GM19395 (cell line): ENCODE measurements around the gene JAML.

Experiments used
- ATAC-seq: cut with Tn5 transposase; IDR thresholded peaks from one replicate; pipeline ENCODE4 v1.9.1; 2021; ENCODE audit warnings: mild to moderate bottlenecking, moderate library complexity; ENCODE audit not compliant: unreplicated experiment

JAML gene

GRCh38 chr11:118217575-118217974 is 7.2 kb downstream of the JAML start:
- ATAC-seq, result no peak

- no peak for ATAC-seq
These were observed 8.0 kb downstream of the JAML start for GRCh38 chr11:118216621-118217481.

- ATAC-seq, result no peak
These were observed 9.0 kb downstream of the JAML start for GRCh38 chr11:118215765-118216164.

- no peak for ATAC-seq
These were observed 9.5 kb downstream of the JAML start for GRCh38 chr11:118215262-118215661.

- no peak for ATAC-seq
These were observed 10.4 kb downstream of the JAML start for GRCh38 chr11:118214210-118214914.

- ATAC-seq, result no peak
These were observed 11.0 kb downstream of the JAML start for GRCh38 chr11:118213781-118214180.

- no peak for ATAC-seq
These were observed 11.6 kb downstream of the JAML start for GRCh38 chr11:118213201-118213600.

- no peak for ATAC-seq
These were observed 12.0 kb downstream of the JAML start for GRCh38 chr11:118212781-118213191.

- ATAC-seq, result no peak
These were observed 12.6 kb downstream of the JAML start for GRCh38 chr11:118212131-118212725.

- ATAC-seq, result no peak
These were observed 13.8 kb downstream of the JAML start for GRCh38 chr11:118211006-118211405.

- no peak for ATAC-seq
These were observed 14.5 kb downstream of the JAML start for GRCh38 chr11:118210323-118210722.

- no peak for ATAC-seq
These were observed 15.8 kb downstream of the JAML start for GRCh38 chr11:118209033-118209432.

GRCh38 chr11:118207079-118207478 is 17.7 kb downstream of the JAML start:
- no peak for ATAC-seq

- ATAC-seq, result no peak
These were observed 18.3 kb downstream of the JAML start for GRCh38 chr11:118206391-118207031.

GRCh38 chr11:118205606-118206378 is 19.0 kb downstream of the JAML start:
- no peak for ATAC-seq

- ATAC-seq, result no peak
These were observed 22.0 kb downstream of the JAML start for GRCh38 chr11:118202599-118203422.

- no peak for ATAC-seq
These were observed 22.8 kb downstream of the JAML start for GRCh38 chr11:118201966-118202365.

- no peak for ATAC-seq
These were observed 23.7 kb downstream of the JAML start for GRCh38 chr11:118200901-118201680.

GRCh38 chr11:118200497-118200896 is 24.3 kb downstream of the JAML start:
- ATAC-seq, result no peak
